Endothelial cell of umbilical vein (primary cell): Measurements from ENCODE around the gene CXCR6. TPM values are rescaled to one million over a fixed set of nuclear protein-coding genes. Genes with fewer than 3 reads are reported as not detected.

Experiments
- BruUV-seq: library from RNA; stranded (reverse); fragments of 400-500 nt; replicated peaks from 2 replicates; lab custom pipeline; 2021; lab: Mats Ljungman, UMichigan
- CTCF ChIA-PET: fragments of 300-600, 350-600 bp; sonication (Branson Sonifier 250); formaldehyde crosslinking; loops from one replicate; lab custom pipeline; 2021; ENCODE audit warnings: antibody characterized with exemption, inconsistent platforms; lab: Charles Lee
- POLR2A ChIA-PET: fragments of 300-600, 350-600 bp; sonication (Branson Sonifier 250); formaldehyde crosslinking; loops from one replicate; lab custom pipeline; 2021; ENCODE audit warnings: antibody characterized with exemption, inconsistent platforms; lab: Charles Lee
- DNase-seq: peaks from one replicate; pipeline ENCODE4 v3.0.0-alpha.2; 2011; ENCODE audit warnings: low read depth, low spot score
- FAIRE-seq: peaks from 2 replicates; lab custom pipeline; 2011; peaks lifted over from hg19 to GRCh38; lab: Jason Lieb, UNC
- H2AFZ ChIP-seq: 2 replicates; pipeline ENCODE4 v1.6.0; 2012; ENCODE audit warnings: low read depth, low read length, control low read depth, inconsistent platforms
- H3K27ac ChIP-seq: 2 replicates; pipeline ENCODE4 v1.5.1; 2011; ENCODE audit warnings: low read depth, mild to moderate bottlenecking, control low read depth, low read length, moderate library complexity; ENCODE audit not compliant: insufficient read depth
- H3K27me3 ChIP-seq, 2 experiments: 2 replicates each; pipeline versions ENCODE4 v1.6.0 to v1.6.1; 2011; ENCODE audit warnings: low read length in 2 of 2, mixed read lengths in 1 of 2; ENCODE audit not compliant: control insufficient read depth in 2 of 2, insufficient read depth in 2 of 2
- H3K36me3 ChIP-seq, 2 experiments: 2 replicates in 1 of 2; 3 replicates in 1 of 2; pipeline ENCODE4 v1.5.1; 2011; ENCODE audit warnings: low read length in 2 of 2, mild to moderate bottlenecking in 1 of 2, moderate library complexity in 1 of 2; ENCODE audit not compliant: control insufficient read depth in 2 of 2, insufficient read depth in 2 of 2; ENCODE audit errors: extremely low read depth in 1 of 2
- H3K4me1 ChIP-seq: 3 replicates; pipeline ENCODE4 v1.5.1; 2011; ENCODE audit warnings: mild to moderate bottlenecking, low read length; ENCODE audit not compliant: control insufficient read depth, insufficient read depth; ENCODE audit errors: extremely low read depth
- H3K4me2 ChIP-seq: 2 replicates; pipeline ENCODE4 v1.6.1; 2011; ENCODE audit warnings: low read length, control low read depth, mixed read lengths; ENCODE audit not compliant: insufficient read depth
- H3K4me3 ChIP-seq, 3 experiments: fragments of 200-600 bp in 1 of 3; sonication (generic), shearing (Covaris generic) in 1 of 3; replicated peaks in 1 of 3; 2 replicates each; pipeline ENCODE4 v1.5.1; 2011 to 2016; ENCODE audit warnings: control low read depth in 3 of 3, low read length in 3 of 3, mild to moderate bottlenecking in 2 of 3, inconsistent platforms in 1 of 3, low read depth in 1 of 3, moderate library complexity in 1 of 3; ENCODE audit not compliant: insufficient read depth in 1 of 3
- H3K79me2 ChIP-seq: 2 replicates; pipeline ENCODE4 v1.6.0; 2012; ENCODE audit warnings: low read length, inconsistent platforms; ENCODE audit not compliant: control insufficient read depth, insufficient read depth
- H3K9ac ChIP-seq: replicated peaks from 2 replicates; pipeline ENCODE3; 2011; ENCODE audit warnings: low read length, control low read depth; ENCODE audit not compliant: insufficient read depth; ENCODE audit errors: extremely low read depth
- H3K9me1 ChIP-seq: replicated peaks from 3 replicates; pipeline ENCODE4 v1.6.0; 2011; ENCODE audit warnings: mild to moderate bottlenecking, low read length; ENCODE audit not compliant: control insufficient read depth, insufficient read depth; ENCODE audit errors: extremely low read depth
- H3K9me3 ChIP-seq: replicated peaks from 2 replicates; pipeline ENCODE4 v1.5.1; 2012; ENCODE audit warnings: low read length, inconsistent platforms; ENCODE audit not compliant: control insufficient read depth, insufficient read depth
- H4K20me1 ChIP-seq: replicated peaks from 2 replicates; pipeline ENCODE3; 2011; ENCODE audit warnings: mild to moderate bottlenecking, low read length; ENCODE audit not compliant: control insufficient read depth, insufficient read depth; ENCODE audit errors: extremely low read depth
- EZH2 ChIP-seq: IDR thresholded peaks from 2 replicates; pipeline ENCODE4 v1.6.1; 2012; ENCODE audit warnings: borderline replicate concordance, low read depth, mild to moderate bottlenecking, moderate library complexity, low read length, inconsistent platforms; ENCODE audit not compliant: severe bottlenecking
- FOS ChIP-seq: IDR thresholded peaks from 2 replicates; pipeline ENCODE4 v1.6.1; 2011; ENCODE audit warnings: mild to moderate bottlenecking, low read length, moderate library complexity, borderline replicate concordance; ENCODE audit not compliant: insufficient read depth
- GATA2 ChIP-seq: IDR thresholded peaks from 2 replicates; pipeline ENCODE4 v1.7.0; 2011; ENCODE audit warnings: low read depth, mild to moderate bottlenecking, moderate library complexity, mixed read lengths, low read length; ENCODE audit not compliant: insufficient read length, insufficient read depth
- JUN ChIP-seq: IDR thresholded peaks from 2 replicates; pipeline ENCODE4 v1.6.1; 2011; ENCODE audit warnings: borderline replicate concordance, low read depth; ENCODE audit not compliant: insufficient read length, insufficient read depth
- MYC ChIP-seq: IDR thresholded peaks from one replicate; pipeline ENCODE4 v1.6.1; 2011; ENCODE audit warnings: mild to moderate bottlenecking, low read depth, low read length
- POLR2A ChIP-seq: IDR thresholded peaks from 2 replicates; pipeline ENCODE4 v1.6.1; 2012; ENCODE audit warnings: low read depth, mild to moderate bottlenecking, control low read depth, low read length
- POLR2AphosphoS5 ChIP-seq: IDR thresholded peaks from 2 replicates; pipeline ENCODE4 v1.6.1; 2012; ENCODE audit warnings: low read depth, mild to moderate bottlenecking, control low read depth, low read length, moderate library complexity; ENCODE audit not compliant: insufficient read depth
- dilution Hi-C: fragments of 300-500 bp; cut with MboI; formaldehyde crosslinking; loops from one replicate; pipeline ENCODE4 v1.15.0; 2019; ENCODE audit warnings: low sequenced_read_pairs; ENCODE audit not compliant: extremely low pct_ligation_motif_present
- intact Hi-C: fragments of 100-400 bp; cut with micrococcal nuclease; formaldehyde crosslinking; loops from one replicate; pipeline ENCODE4 v1.10.0; 2022
- polyA plus RNA-seq, 4 experiments: library from polyadenylated mRNA; depleted of rRNA in 3 of 4; stranded (reverse) in 3 of 4; unstranded in 1 of 4; fragments of >200 nt; gene quantifications; 2 replicates each; pipeline versions ENCODE4 v1.2.1 to v1.2.3, GENCODE V29; 2011 to 2012; ENCODE audit warnings: missing spikeins in 1 of 4
- total RNA-seq: library from RNA; stranded (reverse); gene quantifications from 2 replicates; pipeline ENCODE4 v1.2.3, GENCODE V29; 2021
- TF ChIP-seq, protein P1 (sequence below), 2 donors: IDR thresholded peaks; 1 replicate in 1 of 2; 2 replicates in 1 of 2; pipeline ENCODE4 v1.5.1; 2011; ENCODE audit warnings: low read length in 2 of 2, mild to moderate bottlenecking in 2 of 2, moderate library complexity in 2 of 2, control low read depth in 1 of 2, inconsistent platforms in 1 of 2, low read depth in 1 of 2; ENCODE audit not compliant: insufficient read depth in 1 of 2; ENCODE audit errors: extremely low read depth in 1 of 2
- TF ChIP-seq, protein P2 (sequence below): IDR thresholded peaks from 2 replicates; pipeline ENCODE4 v1.6.1; 2011; ENCODE audit not compliant: insufficient read depth, insufficient read length

CXCR6 gene
- total and polyA plus RNA-seq, 2 donors (not counting 3 experiments of a cell fraction or from before 2014, with no cell fraction given), result not detected

DNA sequence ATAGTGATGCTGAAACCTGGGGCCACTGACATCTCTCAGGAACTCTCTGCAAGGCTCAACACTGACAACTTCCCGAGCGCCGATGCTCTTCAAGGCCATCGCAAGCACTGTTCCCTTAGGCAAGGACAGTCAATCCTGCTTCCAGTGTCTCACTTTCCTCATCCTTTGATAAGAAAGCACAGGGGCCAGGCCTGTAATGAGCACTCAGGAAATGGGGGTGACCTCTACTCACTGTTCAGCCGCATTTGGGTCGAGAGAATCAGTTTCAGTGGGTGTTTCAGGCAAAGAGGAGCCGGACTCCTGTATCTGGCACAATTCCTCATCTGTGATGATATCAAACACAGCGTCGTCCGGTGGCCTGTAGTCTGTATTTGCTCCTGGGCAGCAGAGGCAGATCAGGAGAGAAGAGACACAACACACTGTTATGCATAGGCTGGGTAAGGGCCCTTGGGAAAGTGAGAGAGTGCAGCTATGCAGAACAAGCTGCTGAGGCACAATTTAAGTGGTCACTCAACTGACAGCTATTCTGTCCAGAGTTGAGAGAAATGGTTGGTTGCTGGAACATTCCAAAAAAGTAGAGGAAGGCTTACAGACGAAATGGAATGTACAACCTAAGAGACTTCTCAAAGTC lies 11.9 kb downstream of the CXCR6 start:
- H3K27me3 ChIP-seq, result no peaks in the 10 kb centered on the region
- ChIA-PET CTCF (no interaction called here), POLR2A (no interaction called here)
- DNase-seq (no peak), FAIRE-seq (no peak)
- no peak overlapping the region for H3K27ac ChIP-seq
- H3K9ac ChIP-seq, result no peak overlapping the region
- H3K4me2 ChIP-seq, result no peak overlapping the region
- no peaks in the 10 kb centered on the region for H3K4me1 ChIP-seq
- H3K9me1 ChIP-seq, result no peaks in the 10 kb centered on the region
- no peak overlapping the region for H3K4me3 ChIP-seq
- H3K79me2 ChIP-seq, result no peaks in the 10 kb centered on the region
- TF ChIP-seq MYC (no peak), EZH2 (no peak), GATA2 (no peak), POLR2A (no peak), JUN (no peak), FOS (no peak), POLR2AphosphoS5 (no peak)
- TF ChIP-seq, protein P1, sequence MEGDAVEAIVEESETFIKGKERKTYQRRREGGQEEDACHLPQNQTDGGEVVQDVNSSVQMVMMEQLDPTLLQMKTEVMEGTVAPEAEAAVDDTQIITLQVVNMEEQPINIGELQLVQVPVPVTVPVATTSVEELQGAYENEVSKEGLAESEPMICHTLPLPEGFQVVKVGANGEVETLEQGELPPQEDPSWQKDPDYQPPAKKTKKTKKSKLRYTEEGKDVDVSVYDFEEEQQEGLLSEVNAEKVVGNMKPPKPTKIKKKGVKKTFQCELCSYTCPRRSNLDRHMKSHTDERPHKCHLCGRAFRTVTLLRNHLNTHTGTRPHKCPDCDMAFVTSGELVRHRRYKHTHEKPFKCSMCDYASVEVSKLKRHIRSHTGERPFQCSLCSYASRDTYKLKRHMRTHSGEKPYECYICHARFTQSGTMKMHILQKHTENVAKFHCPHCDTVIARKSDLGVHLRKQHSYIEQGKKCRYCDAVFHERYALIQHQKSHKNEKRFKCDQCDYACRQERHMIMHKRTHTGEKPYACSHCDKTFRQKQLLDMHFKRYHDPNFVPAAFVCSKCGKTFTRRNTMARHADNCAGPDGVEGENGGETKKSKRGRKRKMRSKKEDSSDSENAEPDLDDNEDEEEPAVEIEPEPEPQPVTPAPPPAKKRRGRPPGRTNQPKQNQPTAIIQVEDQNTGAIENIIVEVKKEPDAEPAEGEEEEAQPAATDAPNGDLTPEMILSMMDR (IDR thresholded peaks at IDR 0.05; ENCODE audit: extremely low read depth in 1 of 2, insufficient read depth in 1 of 2, low read depth in 1 of 2, low read length in 2 of 2), result no peak
- TF ChIP-seq, protein P2, sequence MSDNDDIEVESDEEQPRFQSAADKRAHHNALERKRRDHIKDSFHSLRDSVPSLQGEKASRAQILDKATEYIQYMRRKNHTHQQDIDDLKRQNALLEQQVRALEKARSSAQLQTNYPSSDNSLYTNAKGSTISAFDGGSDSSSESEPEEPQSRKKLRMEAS, result no peak
- intact Hi-C loops, result no loop called here
- no peak overlapping the region for H2AFZ ChIP-seq
- no peaks in the 10 kb centered on the region for H4K20me1 ChIP-seq
- H3K9me3 ChIP-seq, result no peaks in the 10 kb centered on the region
- dilution Hi-C loops, result no loop called here
- H3K36me3 ChIP-seq, result peaks cover 20 to 64% of the 10 kb centered on the region in 2 experiments
- no TSS peak for BruUV-seq
